AG04449 (cell line): Measurements from ENCODE around the gene LCP1.
A peak's percentile ranks its signal among the peaks of the same experiment; 100 is the strongest.

Source experiments
- CTCF ChIA-PET: fragments of 350-600 bp; formaldehyde crosslinking; extraction: SDS; loops from one replicate; lab custom pipeline; 2021; ENCODE audit warnings: antibody characterized with exemption; lab: Yijun Ruan, JAX
- POLR2A ChIA-PET: fragments of 400-600, 350-600 bp; formaldehyde crosslinking; extraction: SDS; loops from one replicate; lab custom pipeline; 2020; ENCODE audit warnings: antibody characterized with exemption, inconsistent platforms; lab: Yijun Ruan, JAX
- DNase-seq: peaks from one replicate; pipeline ENCODE4 v3.0.0-alpha.2; 2010; ENCODE audit warnings: low read depth, low spot score
- H3K4me3 ChIP-seq: 2 replicates; pipeline ENCODE4 v1.5.1; 2011; ENCODE audit warnings: low read depth, mild to moderate bottlenecking, control low read depth, low read length
- CTCF ChIP-seq: IDR thresholded peaks from one replicate; pipeline ENCODE4 v1.5.1; 2011; ENCODE audit warnings: mild to moderate bottlenecking, moderate library complexity, low read length, control low read depth, inconsistent platforms; ENCODE audit not compliant: insufficient read depth; ENCODE audit errors: missing control alignments

The LCP1 gene

DNA sequence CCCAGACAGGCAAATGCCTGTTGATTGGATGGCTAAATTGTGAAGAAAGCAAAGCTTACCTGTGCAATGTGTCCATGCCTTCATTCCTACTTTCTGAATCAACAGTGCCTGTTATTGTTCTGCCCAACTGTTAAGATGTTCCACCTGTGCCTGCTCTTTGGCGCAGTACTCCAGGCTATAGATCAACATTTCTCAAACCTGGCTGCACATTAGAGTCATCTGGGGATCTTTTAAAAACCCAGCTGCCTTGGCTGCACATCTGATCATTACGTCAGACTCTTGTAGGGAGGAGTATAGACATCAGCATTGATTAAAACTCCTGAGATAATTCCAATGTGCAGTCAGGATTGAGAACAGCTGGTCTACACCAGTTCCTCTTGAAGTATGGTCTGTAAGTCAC is 60.9 kb downstream of the LCP1 start:
- CTCF ChIA-PET, result interaction anchor here (2.0 kb wide), 1 partner anchor 39 kb away, joined by 5 read pairs; no protein-coding TSS in a partner anchor

GRCh38 chr13:46119883-46120614 is 61.9 kb downstream of the LCP1 start:
- CTCF ChIA-PET, result interaction anchor here (2.0 kb wide), 1 partner anchor 40 kb away, joined by 5 read pairs; no protein-coding TSS in a partner anchor

More for the DNA sequence above, 60.9 kb downstream of the LCP1 start:
- POLR2A ChIA-PET, result no interaction called here
- TF ChIP-seq CTCF, result no peak
- no peak for DNase-seq
- no peak overlapping the region for H3K4me3 ChIP-seq

DNA sequence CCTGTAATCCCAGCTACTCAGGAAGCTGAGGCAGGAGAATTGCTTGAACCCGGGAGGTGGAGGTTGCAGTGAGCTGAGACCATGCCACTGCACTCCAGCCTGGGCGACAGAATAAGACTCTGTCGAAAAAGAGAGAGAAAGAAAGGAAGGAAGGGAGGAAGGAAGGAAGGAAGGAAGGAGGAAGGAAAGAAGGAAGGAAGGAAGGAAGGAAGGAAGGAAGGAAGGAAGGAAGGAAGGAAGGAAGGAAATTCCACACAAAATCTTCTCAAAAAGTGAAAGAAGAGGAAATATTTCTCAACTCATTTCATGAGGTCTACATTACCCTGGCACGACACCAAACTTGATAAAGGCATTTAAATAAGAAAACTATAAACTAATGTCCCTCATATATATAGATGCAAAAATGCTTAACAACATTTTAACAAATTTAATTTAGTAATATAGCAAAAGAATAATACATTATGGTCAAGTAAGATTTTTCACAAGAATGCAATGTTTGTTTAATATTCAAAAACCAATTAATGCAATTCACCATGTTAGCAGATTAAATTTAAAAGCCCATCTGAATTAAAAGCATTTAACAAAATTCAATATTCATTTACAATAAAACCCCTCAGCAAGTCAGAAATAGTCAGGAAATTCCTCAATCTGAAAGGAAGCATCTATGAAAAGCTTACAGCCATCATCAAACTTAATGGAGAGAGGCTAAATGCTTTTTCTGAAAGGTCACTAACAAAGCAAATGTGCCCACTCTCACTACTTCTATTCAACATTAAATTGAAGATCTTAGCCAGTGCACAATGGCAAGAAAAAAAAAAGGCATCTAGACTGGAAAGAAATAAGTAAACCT is 65.1 kb downstream of the LCP1 start:
- ChIA-PET CTCF (interaction anchor here (4.6 kb wide), 1 partner anchor 10 kb away, joined by 29 read pairs; no protein-coding TSS in a partner anchor), POLR2A (no interaction called here)
- no peak for DNase-seq
- no peak for TF ChIP-seq CTCF
- H3K4me3 ChIP-seq, result no peak overlapping the region

More at GRCh38 chr13:46119883-46120614, 61.9 kb downstream of the LCP1 start:
- H3K4me3 ChIP-seq, result no peak overlapping the region
- POLR2A ChIA-PET, result no interaction called here
- peak; percentile 12 for DNase-seq
- TF ChIP-seq CTCF, result no peak

DNA sequence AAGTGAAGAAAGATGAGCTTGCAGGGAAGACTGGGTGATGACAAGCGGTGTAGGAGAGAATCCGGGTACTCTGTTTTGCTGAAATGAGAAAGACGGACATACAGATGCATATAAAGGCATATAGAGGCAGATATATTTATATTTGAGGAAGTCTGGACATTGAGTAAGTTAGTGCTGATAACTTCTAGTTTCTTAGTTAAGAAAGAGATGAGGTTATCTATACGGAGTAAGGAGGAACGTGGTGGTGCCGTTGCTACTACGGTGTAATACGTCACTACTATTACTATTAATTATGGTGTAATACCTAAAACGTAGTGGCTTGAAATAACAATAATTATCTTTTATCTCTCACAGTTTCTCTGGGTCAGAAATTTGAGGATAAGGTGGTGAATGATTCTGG is 67.4 kb downstream of the LCP1 start:
- POLR2A ChIA-PET, result no interaction called here
- TF ChIP-seq CTCF, result no peak
- H3K4me3 ChIP-seq, result no peak overlapping the region
- CTCF ChIA-PET, result interaction anchor here (1.4 to 4.6 kb wide), 2 partner anchors 12 to 13 kb away, joined by 6 to 29 read pairs; no protein-coding TSS in a partner anchor
- no peak for DNase-seq

- H3K4me3 ChIP-seq, result no peak overlapping the region
- DNase-seq, result no peak
- POLR2A ChIA-PET, result no interaction called here
- CTCF ChIA-PET, result interaction anchor here (1.4 kb wide), 1 partner anchor 13 kb away, joined by 6 read pairs; no protein-coding TSS in a partner anchor
- no peak for TF ChIP-seq CTCF
Measured at GRCh38 chr13:46113596-46113995, 68.4 kb downstream of the LCP1 start.
